Right forelimb (tissue), 1 donor: Measurements from ENCODE around the gene PROM1.

Experiments used
- DNase-seq: peaks from one replicate; pipeline ENCODE4 v3.0.0-alpha.2; 2018

The PROM1 gene

GRCh38 chr4:15938182-15938581 lies 145.6 kb downstream of the PROM1 start:
- no peak for DNase-seq

GRCh38 chr4:15936495-15936894 lies 147.3 kb downstream of the PROM1 start:
- DNase-seq, result no peak

- DNase-seq, result no peak
Measured at GRCh38 chr4:15935504-15936402, 148.1 kb downstream of the PROM1 start.

- no peak for DNase-seq
Measured at GRCh38 chr4:15934259-15934658, 149.6 kb downstream of the PROM1 start.

GRCh38 chr4:15931451-15932210 lies 152.2 kb downstream of the PROM1 start:
- peak; percentile 12 for DNase-seq

GRCh38 chr4:15930314-15930713 lies 153.5 kb downstream of the PROM1 start:
- peak; percentile 32 for DNase-seq

- no peak for DNase-seq
Measured at GRCh38 chr4:15929540-15929939, 154.3 kb downstream of the PROM1 start.

- no peak for DNase-seq
Measured at GRCh38 chr4:15928883-15929282, 154.9 kb downstream of the PROM1 start.

GRCh38 chr4:15926486-15926885 lies 157.3 kb downstream of the PROM1 start:
- peak; percentile 26 for DNase-seq

GRCh38 chr4:15925830-15926229 lies 158.0 kb downstream of the PROM1 start:
- DNase-seq, result no peak

- no peak for DNase-seq
Measured at GRCh38 chr4:15921592-15921932, 162.3 kb downstream of the PROM1 start.

- peak; percentile 22 for DNase-seq
Measured at GRCh38 chr4:15920723-15921591, 162.9 kb downstream of the PROM1 start.

- peak; percentile 23 for DNase-seq
Measured at GRCh38 chr4:15918484-15919129, 165.2 kb downstream of the PROM1 start.
